Fibroblast of lung (primary cell): ENCODE results near the gene KLHL29. TPM values are rescaled to one million over a fixed set of nuclear protein-coding genes. Genes with fewer than 3 reads are reported as not detected.
"Not testable (repeated sequence)": the region's sequence is repeated elsewhere in the genome, so short reads cannot be mapped to it uniquely, and the experiment has no call there.

Experiments
- DNase-seq, 2 donors: peaks; one replicate each; pipeline versions ENCODE4 v3.0.0 to v3.0.0-alpha.2; 2010; ENCODE audit warnings: low read depth in 2 of 2
- H2AFZ ChIP-seq: 2 replicates; pipeline ENCODE4 v1.5.1; 2012; ENCODE audit warnings: low read length, control low read depth, inconsistent platforms
- H3K27ac ChIP-seq: 2 replicates; pipeline ENCODE4 v1.5.1; 2011; ENCODE audit warnings: low read length, control low read depth; ENCODE audit not compliant: insufficient read depth
- H3K27me3 ChIP-seq: 2 replicates; pipeline ENCODE4 v1.5.1; 2011; ENCODE audit warnings: mild to moderate bottlenecking, low read length; ENCODE audit not compliant: control insufficient read depth, insufficient read depth
- H3K36me3 ChIP-seq: 2 replicates; pipeline ENCODE4 v1.5.1; 2011; ENCODE audit warnings: low read length; ENCODE audit not compliant: control insufficient read depth, insufficient read depth
- H3K4me1 ChIP-seq: 2 replicates; pipeline ENCODE4 v1.5.1; 2011; ENCODE audit warnings: low read length; ENCODE audit not compliant: control insufficient read depth, insufficient read depth; ENCODE audit errors: extremely low read depth
- H3K4me2 ChIP-seq: 2 replicates; pipeline ENCODE4 v1.5.1; 2011; ENCODE audit warnings: low read length, control low read depth; ENCODE audit not compliant: insufficient read depth; ENCODE audit errors: extremely low read depth
- H3K4me3 ChIP-seq, 4 experiments: fragments of 200-600 bp in 1 of 4; sonication (generic) in 1 of 4; replicated peaks in 1 of 4; 2 replicates each; pipeline ENCODE4 v1.5.1; 2011 to 2016; ENCODE audit warnings: low read length in 4 of 4, low read depth in 3 of 4, mild to moderate bottlenecking in 3 of 4, control low read depth in 2 of 4, inconsistent platforms in 1 of 4, mixed read lengths in 1 of 4; ENCODE audit not compliant: insufficient read depth in 1 of 4; ENCODE audit errors: control extremely low read depth in 1 of 4
- H3K79me2 ChIP-seq: 2 replicates; pipeline ENCODE4 v1.5.1; 2012; ENCODE audit warnings: mild to moderate bottlenecking, low read length, inconsistent platforms; ENCODE audit not compliant: control insufficient read depth, insufficient read depth
- H3K9ac ChIP-seq: 2 replicates; pipeline ENCODE4 v1.5.1; 2011; ENCODE audit warnings: mild to moderate bottlenecking, low read length, control low read depth; ENCODE audit not compliant: insufficient read depth
- H3K9me3 ChIP-seq: 2 replicates; pipeline ENCODE4 v1.5.1; 2012; ENCODE audit warnings: low read depth, low read length; ENCODE audit not compliant: control insufficient read depth, insufficient read depth
- H4K20me1 ChIP-seq: 2 replicates; pipeline ENCODE4 v1.5.1; 2011; ENCODE audit warnings: low read length; ENCODE audit not compliant: control insufficient read depth, insufficient read depth; ENCODE audit errors: extremely low read depth
- CTCF ChIP-seq, 2 donors: IDR thresholded peaks in 1 of 2; conservative IDR thresholded peaks in 1 of 2; 1 replicate in 1 of 2; 2 replicates in 1 of 2; pipeline ENCODE4 v1.5.1; 2011 to 2012; ENCODE audit warnings: low read length in 2 of 2, control low read depth in 1 of 2, inconsistent platforms in 1 of 2, low read depth in 1 of 2, mild to moderate bottlenecking in 1 of 2
- EZH2 ChIP-seq: IDR thresholded peaks from 2 replicates; pipeline ENCODE4 v1.5.1; 2012; ENCODE audit warnings: low read length, control low read depth, mild to moderate bottlenecking; ENCODE audit errors: missing control alignments
- polyA plus RNA-seq, 2 donors: library from polyadenylated mRNA; depleted of rRNA in 1 of 2; stranded (reverse) in 1 of 2; unstranded in 1 of 2; fragments of >200 nt; gene quantifications; 2 replicates each; pipeline ENCODE4 v1.2.1, GENCODE V29; 2011 to 2012; ENCODE audit warnings: missing spikeins in 1 of 2
- total RNA-seq: library from RNA; depleted of rRNA; stranded (reverse); fragments of >200 nt; gene quantifications from 2 replicates; pipeline ENCODE4 v1.2.1, GENCODE V29; 2014

The KLHL29 gene
- total and polyA plus RNA-seq, 2 donors (not counting 1 experiment from before 2014, with no cell fraction given) = 7.1 to 7.9 TPM

GRCh38 chr2:23721454-23721826, 336.5 kb downstream of the KLHL29 start:
- H2AFZ ChIP-seq = no peak overlapping the region
- no peaks in the 10 kb centered on the region for H3K79me2 ChIP-seq
- H3K27ac ChIP-seq = no peak overlapping the region
- no peak overlapping the region for H3K9ac ChIP-seq
- no peaks in the 10 kb centered on the region for H4K20me1 ChIP-seq
- no peaks in the 10 kb centered on the region for H3K36me3 ChIP-seq
- DNase-seq = no peak
- no peak overlapping the region for H3K4me2 ChIP-seq
- no peaks in the 10 kb centered on the region for H3K9me3 ChIP-seq
- TF ChIP-seq EZH2 = no peak
- no peak for TF ChIP-seq CTCF (conservative IDR thresholded peaks at IDR 0.05 in 1 of 2, IDR thresholded peaks at IDR 0.05 in 1 of 2; ENCODE audit: low read depth in 1 of 2, low read length in 2 of 2)
- no peaks in the 10 kb centered on the region for H3K4me1 ChIP-seq
- H3K27me3 ChIP-seq = no peaks in the 10 kb centered on the region
- H3K4me3 ChIP-seq = no peak overlapping the region

GRCh38 chr2:23722255-23722654, 337.3 kb downstream of the KLHL29 start:
- DNase-seq = no peak
- Histone ChIP-seq H3K9me3 (no peaks in the 10 kb centered on the region), H3K4me2 (no peak overlapping the region), H3K79me2 (no peaks in the 10 kb centered on the region), H3K9ac (no peak overlapping the region), H3K4me3 (no peak overlapping the region), H3K27ac (no peak overlapping the region), H3K36me3 (no peaks in the 10 kb centered on the region), H3K4me1 (no peaks in the 10 kb centered on the region), H3K27me3 (no peaks in the 10 kb centered on the region), H2AFZ (no peak overlapping the region), H4K20me1 (no peaks in the 10 kb centered on the region)
- TF ChIP-seq EZH2 = no peak
- TF ChIP-seq CTCF (conservative IDR thresholded peaks at IDR 0.05 in 1 of 2, IDR thresholded peaks at IDR 0.05 in 1 of 2; ENCODE audit: low read depth in 1 of 2, low read length in 2 of 2) = no peak

- not testable (repeated sequence) for H3K79me2 ChIP-seq, H3K4me1 ChIP-seq
These were observed 338.1 kb downstream of the KLHL29 start for GRCh38 chr2:23723029-23723428.

More at GRCh38 chr2:23723029-23723428, 338.1 kb downstream of the KLHL29 start:
- not testable (repeated sequence) for H3K4me2 ChIP-seq, H3K9me3 ChIP-seq, H4K20me1 ChIP-seq, DNase-seq, H3K27ac ChIP-seq, H2AFZ ChIP-seq, H3K4me3 ChIP-seq, H3K27me3 ChIP-seq, H3K9ac ChIP-seq, H3K36me3 ChIP-seq
